ENCODE results near the gene KCNH4.

GRCh38 chr17:42221886-42222745, 41.2 kb upstream of the KCNH4 start:
- TF ChIP-seq POLR2A (IDR thresholded peaks at IDR 0.05) = no peak
- peak in 6 of 7 experiments; percentile 22 to 57 (median 39) for TF ChIP-seq CTCF (IDR thresholded peaks at IDR 0.05)

Measured in body of pancreas (tissue), 4 donors.